HEK293 (cell line): Measurements from ENCODE around the gene LATS1.

Experiments used
- CTCF ChIA-PET: fragments of 350-600 bp; formaldehyde crosslinking; extraction: SDS; loops from one replicate; lab custom pipeline; 2021; ENCODE audit warnings: antibody characterized with exemption; lab: Yijun Ruan, JAX
- POLR2A ChIA-PET: fragments of 300-600 bp; formaldehyde crosslinking; extraction: SDS; loops from one replicate; lab custom pipeline; 2020; ENCODE audit warnings: antibody characterized with exemption, inconsistent platforms; lab: Yijun Ruan, JAX
- H3K27ac ChIP-seq: fragments of 200-500 bp; sonication (Bioruptor generic); 2 replicates; pipeline ENCODE4 v1.5.1; 2014; ENCODE audit warnings: low read depth, low read length, control low read depth, inconsistent platforms; ENCODE audit errors: extremely low read depth
- H3K36me3 ChIP-seq, 2 experiments: fragments of 200-500 bp in 1 of 2; sonication (Bioruptor generic) in 1 of 2; 1 replicate in 1 of 2; 2 replicates in 1 of 2; pipeline ENCODE4 v1.5.1; 2014 to 2017; ENCODE audit warnings: inconsistent platforms in 2 of 2, low read length in 2 of 2; ENCODE audit not compliant: control insufficient read depth in 2 of 2, insufficient read depth in 1 of 2
- H3K4me1 ChIP-seq: fragments of 200-500 bp; sonication (Bioruptor generic); 2 replicates; pipeline ENCODE4 v1.5.1; 2014; ENCODE audit warnings: mild to moderate bottlenecking, low read length, inconsistent platforms; ENCODE audit not compliant: control insufficient read depth, insufficient read depth
- H3K4me3 ChIP-seq: 2 replicates; pipeline ENCODE4 v1.5.1; 2011; ENCODE audit warnings: low read depth, mild to moderate bottlenecking, control low read depth, low read length, moderate library complexity
- H3K9me3 ChIP-seq: fragments of 200-500 bp; sonication (Bioruptor generic); 2 replicates; pipeline ENCODE4 v1.5.1; 2014; ENCODE audit warnings: low read depth, low read length, inconsistent platforms; ENCODE audit not compliant: control insufficient read depth, insufficient read depth
- EGR2 ChIP-seq: fragments of 450-650 bp; formaldehyde crosslinking; IDR thresholded peaks from 2 replicates; pipeline ENCODE4 v1.5.1; 2016; ENCODE audit warnings: low read depth, missing biosample characterization, missing genetic modification characterization
- GLI2 ChIP-seq: fragments of 450-650 bp; formaldehyde crosslinking; IDR thresholded peaks from 2 replicates; pipeline ENCODE4; 2017; ENCODE audit warnings: missing biosample characterization, missing genetic modification characterization, low read depth, borderline replicate concordance
- GLI4 ChIP-seq: fragments of 450-650 bp; formaldehyde crosslinking; IDR thresholded peaks from 2 replicates; pipeline ENCODE4 v1.5.1; 2016; ENCODE audit warnings: missing biosample characterization, missing genetic modification characterization
- GLIS2 ChIP-seq: fragments of 450-650 bp; formaldehyde crosslinking; IDR thresholded peaks from 2 replicates; pipeline ENCODE4 v1.5.1; 2016; ENCODE audit warnings: missing biosample characterization, missing genetic modification characterization
- HIC1 ChIP-seq: fragments of 450-650 bp; formaldehyde crosslinking; IDR thresholded peaks from 2 replicates; pipeline ENCODE4 v1.5.1; 2016; ENCODE audit warnings: missing biosample characterization, missing genetic modification characterization
- IKZF3 ChIP-seq: fragments of 450-650 bp; IDR thresholded peaks from 2 replicates; pipeline ENCODE4 v1.5.0; 2018; ENCODE audit warnings: missing biosample characterization, mild to moderate bottlenecking, missing genetic modification characterization, moderate library complexity
- KLF7 ChIP-seq: fragments of 450-650 bp; formaldehyde crosslinking; IDR thresholded peaks from 2 replicates; pipeline ENCODE4 v1.5.1; 2016; ENCODE audit warnings: missing biosample characterization, missing genetic modification characterization, borderline replicate concordance
- KLF9 ChIP-seq: fragments of 450-650 bp; formaldehyde crosslinking; IDR thresholded peaks from 2 replicates; pipeline ENCODE4 v1.5.1; 2016; ENCODE audit warnings: missing biosample characterization, missing genetic modification characterization, low read depth
- MYNN ChIP-seq: fragments of 450-650 bp; formaldehyde crosslinking; IDR thresholded peaks from 2 replicates; pipeline ENCODE4 v1.5.1; 2016; ENCODE audit warnings: missing biosample characterization, missing genetic modification characterization, borderline replicate concordance
- SALL2 ChIP-seq: fragments of 450-650 bp; formaldehyde crosslinking; IDR thresholded peaks from 2 replicates; pipeline ENCODE4 v1.5.0; 2017; ENCODE audit warnings: missing biosample characterization, mild to moderate bottlenecking, missing genetic modification characterization, borderline replicate concordance
- ZBTB21 ChIP-seq: fragments of 450-650 bp; formaldehyde crosslinking; IDR thresholded peaks from 2 replicates; pipeline ENCODE4 v1.5.1; 2017; ENCODE audit warnings: missing biosample characterization, missing genetic modification characterization
- ZBTB26 ChIP-seq: fragments of 450-650 bp; formaldehyde crosslinking; optimal IDR thresholded peaks from 2 replicates; pipeline ENCODE3; 2016; ENCODE audit warnings: missing biosample characterization, mild to moderate bottlenecking, missing genetic modification characterization
- ZNF146 ChIP-seq: fragments of 450-650 bp; formaldehyde crosslinking; IDR thresholded peaks from 2 replicates; pipeline ENCODE4 v1.5.1; 2016; ENCODE audit warnings: missing biosample characterization, missing genetic modification characterization
- ZNF24 ChIP-seq: fragments of 450-650 bp; formaldehyde crosslinking; IDR thresholded peaks from 2 replicates; pipeline ENCODE4 v1.5.1; 2016; ENCODE audit warnings: missing biosample characterization, missing genetic modification characterization
- ZNF266 ChIP-seq: fragments of 450-650 bp; formaldehyde crosslinking; IDR thresholded peaks from 2 replicates; pipeline ENCODE4 v1.5.1; 2016; ENCODE audit warnings: missing biosample characterization, missing genetic modification characterization, low read depth
- ZNF274 ChIP-seq, 2 experiments: fragments of 200-500 bp in 1 of 2; fragments of 450-650 bp in 1 of 2; sonication (Bioruptor generic) in 1 of 2; formaldehyde crosslinking in 1 of 2; IDR thresholded peaks; 2 replicates each; pipeline versions ENCODE4 v1.5.1 to v1.6.1; 2014 to 2016; ENCODE audit warnings: borderline replicate concordance in 1 of 2, inconsistent platforms in 1 of 2, low read length in 1 of 2, missing biosample characterization in 1 of 2, missing genetic modification characterization in 1 of 2
- ZNF280C ChIP-seq: fragments of 450-650 bp; formaldehyde crosslinking; IDR thresholded peaks from 2 replicates; pipeline ENCODE4 v1.5.1; 2016; ENCODE audit warnings: missing biosample characterization, missing genetic modification characterization
- ZNF341 ChIP-seq: fragments of 450-650 bp; formaldehyde crosslinking; IDR thresholded peaks from 2 replicates; pipeline ENCODE4; 2016; ENCODE audit warnings: low read depth, missing biosample characterization, missing genetic modification characterization
- ZNF398 ChIP-seq: fragments of 450-650 bp; formaldehyde crosslinking; IDR thresholded peaks from 2 replicates; pipeline ENCODE4 v1.5.1; 2017; ENCODE audit warnings: missing biosample characterization, missing genetic modification characterization
- ZNF501 ChIP-seq: fragments of 450-650 bp; formaldehyde crosslinking; IDR thresholded peaks from 2 replicates; pipeline ENCODE4 v1.5.1; 2016; ENCODE audit warnings: missing biosample characterization, missing genetic modification characterization
- ZNF529 ChIP-seq: fragments of 450-650 bp; formaldehyde crosslinking; IDR thresholded peaks from 2 replicates; pipeline ENCODE4 v1.5.1; 2017; ENCODE audit warnings: missing genetic modification characterization, missing biosample characterization; ENCODE audit not compliant: insufficient replicate concordance
- ZNF571 ChIP-seq: fragments of 450-650 bp; formaldehyde crosslinking; IDR thresholded peaks from 2 replicates; pipeline ENCODE4 v1.5.0; 2017; ENCODE audit warnings: missing biosample characterization, missing genetic modification characterization
- ZNF792 ChIP-seq: fragments of 450-650 bp; formaldehyde crosslinking; IDR thresholded peaks from 2 replicates; pipeline ENCODE4 v1.5.1; 2016; ENCODE audit warnings: missing biosample characterization, missing genetic modification characterization
- ZSCAN5A ChIP-seq: fragments of 450-650 bp; formaldehyde crosslinking; IDR thresholded peaks from 2 replicates; pipeline ENCODE4 v1.5.1; 2016; ENCODE audit warnings: missing biosample characterization, missing genetic modification characterization

The LATS1 gene

GRCh38 chr6:149694921-149695320 is 23.0 kb downstream of the LATS1 start (continued):
- no peak for TF ChIP-seq ZNF280C (tag by site-specific recombination)
- no peak for TF ChIP-seq GLI2 (tag by site-specific recombination)
- no peak for TF ChIP-seq KLF9 (tag by site-specific recombination)
- no peak for TF ChIP-seq ZNF792 (tag by site-specific recombination)

GRCh38 chr6:149691201-149691600 is 26.7 kb downstream of the LATS1 start:
- no peak overlapping the region for H3K4me3 ChIP-seq
- H3K36me3 ChIP-seq, result peaks cover 48 to 62% of the 10 kb centered on the region in 2 experiments
- ChIA-PET POLR2A (interaction anchor here (0.5 kb wide), 1 partner anchor 18 kb away, joined by 3 read pairs; no protein-coding TSS in a partner anchor), CTCF (interaction anchor here (0.6 kb wide), 1 partner anchor 36 kb away, joined by 3 read pairs; no protein-coding TSS in a partner anchor)
- no peaks in the 10 kb centered on the region for H3K9me3 ChIP-seq
- TF ChIP-seq GLIS2 (no peak), ZNF529 (no peak), ZNF24 (tag by site-specific recombination) (no peak), GLI4 (no peak), HIC1 (no peak), MYNN (tag by site-specific recombination) (no peak), ZNF501 (tag by site-specific recombination) (no peak), ZNF341 (tag by site-specific recombination) (no peak), ZNF274 (IDR thresholded peaks at IDR 0.05; ENCODE audit: low read length) (no peak), ZNF274 (tag by site-specific recombination; IDR thresholded peaks at IDR 0.05; ENCODE audit: borderline replicate concordance) (no peak), ZBTB21 (tag by site-specific recombination) (no peak), KLF7 (no peak), SALL2 (tag by site-specific recombination) (no peak), IKZF3 (tag by site-specific recombination) (no peak), EGR2 (tag by site-specific recombination) (no peak), ZNF266 (no peak), ZNF146 (tag by site-specific recombination) (no peak), ZSCAN5A (tag by site-specific recombination) (no peak), ZNF571 (no peak), ZNF398 (tag by site-specific recombination) (no peak), ZBTB26 (tag by site-specific recombination) (no peak)
- no peaks in the 10 kb centered on the region for H3K4me1 ChIP-seq
- H3K27ac ChIP-seq, result no peak overlapping the region
